Pulmonary artery endothelial cell (primary cell): ENCODE results near the gene PEG3. TPM values are rescaled to one million over a fixed set of nuclear protein-coding genes. Genes with fewer than 3 reads are reported as not detected.
"Not testable (repeated sequence)": the region's sequence is repeated elsewhere in the genome, so short reads cannot be mapped to it uniquely, and the experiment has no call there.

Experiments used
- DNase-seq: peaks from one replicate; pipeline ENCODE4 v3.0.0-alpha.2; 2011; ENCODE audit warnings: low read depth, low spot score
- total RNA-seq: library from RNA; depleted of rRNA; stranded (reverse); fragments of >200 nt; gene quantifications from 2 replicates; pipeline ENCODE4 v1.2.3, GENCODE V29; 2014

PEG3 gene
- 0.79 and 4.5 TPM in 2 replicates for total RNA-seq

DNA sequence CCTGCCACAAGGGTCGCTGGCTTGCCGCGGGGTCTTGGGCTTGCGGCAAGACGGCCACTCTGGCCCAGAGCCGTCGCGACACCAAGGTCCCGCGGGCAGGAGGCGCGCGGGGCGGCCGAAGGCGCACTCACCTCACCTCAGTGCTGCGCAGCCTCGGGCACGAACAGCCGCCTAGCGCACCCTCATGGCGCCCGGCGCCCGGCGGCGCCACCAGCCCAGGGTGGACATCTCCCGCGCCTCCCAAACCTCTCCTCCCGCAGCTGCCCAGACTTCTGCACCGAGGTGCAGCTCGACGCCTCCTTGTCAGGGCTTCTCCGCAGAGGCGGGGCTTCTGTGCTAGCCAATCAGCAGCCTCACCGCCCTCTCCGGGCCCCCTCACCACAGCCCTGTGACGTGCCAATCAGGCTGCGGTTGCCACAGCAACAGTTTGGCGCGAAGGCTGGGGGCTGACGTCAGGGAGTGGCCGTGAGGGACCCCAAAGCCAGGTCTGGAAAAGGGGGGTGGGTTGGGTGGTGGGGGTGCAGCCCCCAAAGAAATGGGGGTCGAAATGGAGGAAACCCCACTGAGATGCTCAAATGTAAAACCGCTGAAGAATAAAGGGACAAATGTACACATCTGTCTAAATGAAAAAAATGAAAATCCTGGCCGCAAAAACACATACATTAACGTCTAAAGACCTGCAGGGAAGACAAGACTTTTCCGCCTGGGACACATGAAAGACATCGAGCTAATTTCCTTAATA is at the start of gene PEG3, which contains the start of gene ZIM2:
TSS of gene PEG3 (minus strand) at position 276 of the 742 bp plus-strand sequence. CDS start 16,071 bp downstream, outside the sequence.
TSS of gene ZIM2 (minus strand) at position 276 of the 742 bp plus-strand sequence. CDS start 16,449 bp downstream, outside the sequence.
- DNase-seq = no peak

- no peak for DNase-seq
Measured at GRCh38 chr19:56885173-56885985, 44.9 kb upstream of the PEG3 start.

- DNase-seq = no peak
Measured at GRCh38 chr19:56884441-56884840, 43.9 kb upstream of the PEG3 start.

GRCh38 chr19:56880592-56881190 is 40.2 kb upstream of the PEG3 start:
- DNase-seq = no peak

GRCh38 chr19:56877069-56877715 is 36.7 kb upstream of the PEG3 start:
- DNase-seq = no peak

- DNase-seq = no peak
Measured at GRCh38 chr19:56875717-56876116, 35.2 kb upstream of the PEG3 start.

DNA sequence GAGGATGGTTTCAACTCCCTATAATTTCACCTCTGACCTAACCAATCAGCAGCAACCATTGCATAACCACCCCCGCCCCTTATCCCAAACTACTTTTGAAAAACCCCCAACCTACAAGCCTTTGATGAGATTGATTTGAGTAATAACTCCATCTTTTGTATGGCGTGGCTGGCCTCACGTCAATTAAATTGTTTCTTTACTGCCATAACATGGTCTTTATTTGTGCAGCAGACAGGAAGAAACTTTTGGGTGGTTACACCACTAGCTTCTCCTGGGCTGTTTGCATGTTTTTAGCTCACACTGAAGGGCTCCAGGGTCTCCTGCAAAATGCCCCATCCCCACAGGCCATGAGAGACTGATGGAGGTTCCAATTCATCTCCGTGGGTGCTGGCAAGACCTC is 34.0 kb upstream of the PEG3 start:
- DNase-seq = no peak

DNA sequence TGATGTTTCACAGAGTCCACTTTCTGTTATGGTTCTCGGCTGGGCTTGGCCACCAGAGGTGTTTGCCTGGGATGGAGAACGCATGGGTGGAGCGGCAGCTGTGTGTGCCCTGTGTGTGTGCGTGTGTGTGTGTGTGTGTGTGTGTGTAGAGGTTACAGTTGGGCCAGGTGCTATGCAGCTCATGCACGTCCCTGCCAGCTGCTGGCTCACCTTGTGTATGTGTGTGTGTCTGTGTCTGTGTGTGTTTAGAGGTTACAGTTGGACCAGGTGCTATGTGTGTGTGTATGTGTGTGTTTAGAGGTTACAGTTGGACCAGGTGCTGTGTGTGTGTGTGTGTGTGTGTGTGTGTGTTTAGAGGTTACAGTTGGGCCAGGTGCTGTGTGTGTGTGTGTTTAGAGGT is 33.0 kb upstream of the PEG3 start:
- no peak for DNase-seq

GRCh38 chr19:56869886-56870285 is 29.4 kb upstream of the PEG3 start:
- no peak for DNase-seq

DNA sequence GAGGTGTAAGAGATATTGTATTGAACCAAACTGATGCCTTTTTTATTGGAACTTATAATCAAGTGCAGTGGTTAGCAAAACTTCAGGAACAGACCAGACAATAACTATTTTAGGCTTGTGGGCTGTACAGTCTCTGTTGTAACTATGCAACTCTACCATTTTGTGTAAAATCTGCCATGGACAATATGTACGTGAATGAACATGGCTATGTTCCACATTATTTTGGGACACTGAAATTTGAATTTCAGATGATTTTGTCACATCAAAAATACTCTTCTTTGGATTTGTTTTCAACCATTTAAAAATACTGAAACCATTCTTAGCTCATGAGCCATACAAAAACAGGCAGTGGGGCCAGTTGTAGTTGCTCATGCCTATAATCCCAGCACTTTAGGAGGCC is 27.9 kb upstream of the PEG3 start:
- no peak for DNase-seq

GRCh38 chr19:56866538-56866937 is 26.0 kb upstream of the PEG3 start:
- DNase-seq = no peak

DNA sequence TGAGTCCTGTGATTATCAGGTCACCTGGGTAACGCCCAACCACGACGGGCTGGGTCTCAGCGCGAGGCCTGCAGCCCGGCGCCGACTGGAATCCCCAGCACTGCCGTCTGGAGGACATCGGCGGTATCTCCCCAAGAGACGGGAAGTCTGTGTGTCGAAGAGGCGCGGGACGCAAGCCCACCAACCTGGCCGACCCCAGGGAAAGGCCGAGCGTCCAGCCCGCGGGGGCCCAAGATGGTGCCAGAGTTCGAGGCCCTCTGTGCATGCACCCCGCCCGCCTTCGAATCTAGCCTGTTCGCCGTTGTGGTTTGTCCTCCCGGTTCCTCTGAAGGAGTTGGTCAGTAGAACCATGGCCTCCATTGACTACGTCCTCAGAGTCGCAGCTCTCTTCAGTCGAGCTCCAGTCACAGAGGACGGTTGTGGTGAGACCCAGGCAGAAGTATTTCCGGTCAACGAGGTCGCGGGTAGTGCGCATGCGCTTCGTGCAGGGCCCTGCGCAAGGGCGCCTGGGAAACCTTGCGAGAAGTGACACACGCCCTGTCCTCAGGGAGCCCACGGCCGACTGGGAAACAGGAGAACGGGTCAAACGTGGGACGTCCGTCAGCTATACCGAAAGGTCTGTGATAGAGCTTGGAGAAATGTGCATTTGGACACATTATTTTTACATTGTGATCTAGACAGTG is 24.1 kb upstream of the PEG3 start:
- no peak for DNase-seq

- no peak for DNase-seq
Measured at GRCh38 chr19:56862741-56863140, 22.2 kb upstream of the PEG3 start.

- not testable (repeated sequence) for DNase-seq
Measured at GRCh38 chr19:56860409-56860808, 19.9 kb upstream of the PEG3 start.

DNA sequence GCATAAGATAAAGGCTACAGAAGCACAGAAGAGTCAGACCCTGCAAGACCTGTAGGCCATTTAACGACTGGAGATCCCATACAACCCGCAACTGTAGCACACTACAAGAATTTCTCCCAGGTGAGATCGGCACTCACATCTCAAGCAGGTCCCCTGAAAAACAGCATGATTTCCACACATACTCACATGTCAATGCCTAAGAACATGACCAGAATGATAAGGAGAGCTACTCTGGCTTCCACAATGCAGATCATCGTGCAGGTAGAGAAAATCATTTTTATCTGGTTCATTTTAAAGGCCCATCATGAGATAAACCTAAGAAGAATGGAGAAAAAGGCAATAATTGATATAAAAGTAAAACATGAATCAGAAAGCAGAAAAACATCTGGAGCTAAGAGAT is 17.5 kb upstream of the PEG3 start:
- no peak for DNase-seq

- DNase-seq = no peak
Measured at GRCh38 chr19:56856822-56857221, 16.3 kb upstream of the PEG3 start.

DNA sequence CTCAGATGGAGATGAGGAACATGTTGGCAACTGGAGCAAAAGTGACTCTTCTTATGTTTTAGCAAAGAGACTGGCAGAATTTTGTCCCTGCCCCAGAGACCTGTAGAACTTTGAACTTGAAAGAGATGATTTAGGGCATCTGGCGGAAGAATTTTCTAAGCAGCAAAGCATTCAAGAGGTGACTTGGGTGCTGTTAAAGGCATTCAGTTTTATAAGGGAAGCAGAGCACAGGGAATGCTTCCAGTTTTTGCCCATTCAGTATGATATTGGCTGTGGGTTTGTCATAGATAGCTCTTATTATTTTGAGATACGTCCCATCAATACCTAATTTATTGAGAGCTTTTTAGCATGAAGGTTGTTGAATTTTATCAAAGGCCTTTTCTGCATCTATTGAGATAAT is 11.8 kb upstream of the PEG3 start:
- DNase-seq = not testable (repeated sequence)

DNA sequence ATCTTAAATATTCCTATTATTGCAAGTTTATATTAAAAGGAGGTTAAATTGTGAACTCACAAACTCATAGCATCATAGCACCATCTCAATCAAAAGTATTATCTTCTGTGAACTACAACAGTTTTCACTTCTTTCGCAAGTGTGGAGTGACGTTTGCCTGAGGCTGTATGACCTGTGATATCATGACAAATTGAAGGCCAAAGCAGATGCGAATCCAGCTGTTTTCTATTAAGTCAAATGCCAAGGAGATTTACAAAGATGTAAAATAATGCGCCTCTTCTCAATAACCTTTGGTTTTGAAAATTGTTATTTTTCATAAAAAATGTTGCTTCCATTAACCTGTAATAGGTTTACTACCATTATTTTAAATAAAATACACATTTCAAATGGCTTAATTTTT is 7.6 kb upstream of the PEG3 start:
- DNase-seq = no peak

GRCh38 chr19:56842412-56842811 is 1.9 kb upstream of the PEG3 start:
- no peak for DNase-seq

GRCh38 chr19:56841193-56841543 is 642 bp upstream of the PEG3 start:
- no peak for DNase-seq
